Thyroid gland (tissue), 4 donors: ENCODE measurements around the gene PCYT2.

ENCODE experiments used
- CTCF ChIP-seq, 6 experiments: fragments of 200-600 bp in 3 of 6; fragments of 450-650 bp in 3 of 6; sonication (generic) in 3 of 6; IDR thresholded peaks; one replicate each; pipeline ENCODE4 v1.5.1; 2016 to 2019; ENCODE audit warnings: antibody characterized with exemption in 6 of 6, mild to moderate bottlenecking in 2 of 6, inconsistent platforms in 1 of 6, moderate library complexity in 1 of 6
- POLR2A ChIP-seq, 2 donors: fragments of 450-650 bp; IDR thresholded peaks; one replicate each; pipeline ENCODE4 v1.6.1; 2017; ENCODE audit warnings: antibody characterized with exemption in 2 of 2, mild to moderate bottlenecking in 2 of 2, moderate library complexity in 1 of 2

GRCh38 chr17:81905993-81906392 lies 5.2 kb downstream of the PCYT2 start:
- TF ChIP-seq CTCF (IDR thresholded peaks at IDR 0.05): no peak
- TF ChIP-seq POLR2A (IDR thresholded peaks at IDR 0.05): no peak
